HepG2 (cell line): ENCODE results near the gene DCAKD. TPM values are rescaled to one million over a fixed set of nuclear protein-coding genes. Genes with fewer than 3 reads are reported as not detected.

Source experiments
- CBX2 ChIP-seq, 2 experiments: fragments of 200-600 bp in 1 of 2; sonication (generic); formaldehyde crosslinking in 1 of 2; IDR thresholded peaks; 2 replicates each; pipeline versions ENCODE4 v1.7.0 to v1.8.1; 2018 to 2022; ENCODE audit warnings: low read depth in 2 of 2, low read length in 1 of 2, mild to moderate bottlenecking in 1 of 2, missing genetic modification reagents in 1 of 2
- DR1 ChIP-seq: sonication (generic); formaldehyde crosslinking; IDR thresholded peaks from 2 replicates; pipeline ENCODE4 v1.8.0; 2021; ENCODE audit warnings: mild to moderate bottlenecking, missing genetic modification reagents, inconsistent platforms
- EHMT2 ChIP-seq: fragments of 200-600 bp; sonication (generic); IDR thresholded peaks from 2 replicates; pipeline ENCODE4 v1.7.0; 2017; ENCODE audit warnings: antibody characterized with exemption, low read depth, low read length, borderline replicate concordance
- HNRNPUL1 ChIP-seq: fragments of 200-400 bp; formaldehyde crosslinking; IDR thresholded peaks from 2 replicates; pipeline ENCODE4 v1.6.1; 2017; ENCODE audit warnings: low read depth, mild to moderate bottlenecking, low read length, moderate library complexity
- KDM4B ChIP-seq: sonication (generic); formaldehyde crosslinking; IDR thresholded peaks from 2 replicates; pipeline ENCODE4 v1.4.0; 2020; ENCODE audit warnings: missing genetic modification reagents
- KLF6 ChIP-seq: IDR thresholded peaks from 2 replicates; pipeline ENCODE4 v1.8.0; 2016; ENCODE audit warnings: missing biosample characterization, missing genetic modification reagents
- MTA3 ChIP-seq: sonication (generic); formaldehyde crosslinking; IDR thresholded peaks from 2 replicates; pipeline ENCODE4 v1.4.0; 2020; ENCODE audit warnings: missing genetic modification reagents
- POLR2AphosphoS5 ChIP-seq: IDR thresholded peaks from 2 replicates; pipeline ENCODE4 v1.6.1; 2012; ENCODE audit warnings: low read depth, low read length
- SMAD3 ChIP-seq: sonication (generic); formaldehyde crosslinking; IDR thresholded peaks from 2 replicates; pipeline ENCODE4 v1.4.0; 2020; ENCODE audit warnings: missing genetic modification reagents
- SP4 ChIP-seq: sonication (generic); formaldehyde crosslinking; IDR thresholded peaks from 2 replicates; pipeline ENCODE4 v1.8.1; 2023; ENCODE audit warnings: mild to moderate bottlenecking, missing genetic modification reagents
- TMF1 ChIP-seq: sonication (generic); formaldehyde crosslinking; IDR thresholded peaks from 2 replicates; pipeline ENCODE4 v1.8.1; 2022; ENCODE audit warnings: low read depth, missing genetic modification reagents
- ZFP36L2 ChIP-seq: sonication (generic); formaldehyde crosslinking; IDR thresholded peaks from 2 replicates; pipeline ENCODE4 v1.4.0; 2020; ENCODE audit warnings: missing genetic modification reagents
- ZMAT3 ChIP-seq: sonication (generic); formaldehyde crosslinking; conservative IDR thresholded peaks from 2 replicates; pipeline ENCODE4 v1.7.0; 2021; ENCODE audit warnings: missing genetic modification reagents
- ZNF180 ChIP-seq: sonication (generic); formaldehyde crosslinking; IDR thresholded peaks from 2 replicates; pipeline ENCODE4 v1.4.0; 2020; ENCODE audit warnings: low read depth, missing genetic modification reagents, borderline replicate concordance
- ZNF253 ChIP-seq: sonication (generic); formaldehyde crosslinking; IDR thresholded peaks from 2 replicates; pipeline ENCODE4 v1.8.0; 2022; ENCODE audit warnings: mild to moderate bottlenecking, missing genetic modification reagents, borderline replicate concordance
- ZNF367 ChIP-seq: sonication (generic); formaldehyde crosslinking; IDR thresholded peaks from 2 replicates; pipeline ENCODE4 v1.4.0; 2020; ENCODE audit warnings: missing genetic modification reagents, borderline replicate concordance
- ZNF510 ChIP-seq: sonication (generic); formaldehyde crosslinking; IDR thresholded peaks from 2 replicates; pipeline ENCODE4 v1.4.0; 2020; ENCODE audit warnings: low read depth, mild to moderate bottlenecking, missing genetic modification reagents
- ZNF549 ChIP-seq: sonication (generic); formaldehyde crosslinking; IDR thresholded peaks from 2 replicates; pipeline ENCODE4 v1.5.0; 2020; ENCODE audit warnings: missing genetic modification reagents
- ZNF572 ChIP-seq: sonication (generic); formaldehyde crosslinking; IDR thresholded peaks from 2 replicates; pipeline ENCODE4 v1.5.1; 2020; ENCODE audit warnings: mild to moderate bottlenecking, missing genetic modification reagents
- ZNF660 ChIP-seq: sonication (generic); formaldehyde crosslinking; IDR thresholded peaks from 2 replicates; pipeline ENCODE4 v1.5.1; 2020; ENCODE audit warnings: mild to moderate bottlenecking, low read depth, missing genetic modification reagents, borderline replicate concordance
- polyA plus RNA-seq, 8 experiments: library from polyadenylated mRNA; depleted of rRNA in 3 of 8; stranded (reverse) in 7 of 8; unstranded in 1 of 8; fragments of >200 nt; fragmentation: Illumina TruSeq in 4 of 8; extraction: Trizol in 4 of 8; gene quantifications; 2 replicates each; pipeline versions ENCODE4 v1.2.1 to v1.2.3, GENCODE V29; 2011 to 2016; ENCODE audit warnings: low read depth in 4 of 8, missing spikeins in 1 of 8, mixed read lengths in 1 of 8; ENCODE audit not compliant: insufficient read depth in 1 of 8
- total RNA-seq, 5 experiments: library from RNA; depleted of rRNA; stranded (reverse); fragments of >200 nt; fragmentation: Illumina TruSeq; extraction: Trizol; gene quantifications; 2 replicates each; pipeline ENCODE4 v1.2.3, GENCODE V29; 2016; ENCODE audit warnings: low read depth in 1 of 5
- TF ChIP-seq, protein P1 (sequence below): sonication (generic); formaldehyde crosslinking; IDR thresholded peaks from 2 replicates; pipeline ENCODE4 v1.4.0; 2020; ENCODE audit warnings: mild to moderate bottlenecking, missing genetic modification reagents, borderline replicate concordance
- TF ChIP-seq, protein P2 (sequence below): IDR thresholded peaks from 2 replicates; pipeline ENCODE4 v1.6.1; 2016; ENCODE audit warnings: low read depth
- TF ChIP-seq, protein P3 (sequence below): sonication (generic); formaldehyde crosslinking; IDR thresholded peaks from 2 replicates; pipeline ENCODE4 v1.5.0; 2020; ENCODE audit warnings: mild to moderate bottlenecking, missing genetic modification reagents, borderline replicate concordance
- TF ChIP-seq, protein P4 (sequence below): sonication (generic); formaldehyde crosslinking; IDR thresholded peaks from 2 replicates; pipeline ENCODE4 v1.5.1; 2020; ENCODE audit warnings: missing genetic modification reagents, mild to moderate bottlenecking, borderline replicate concordance
- TF ChIP-seq, protein P5 (sequence below): sonication (generic); formaldehyde crosslinking; IDR thresholded peaks from 2 replicates; pipeline ENCODE4 v1.4.0; 2020; ENCODE audit warnings: missing genetic modification reagents

Gene DCAKD
- total and polyA plus RNA-seq, 2 of the 13 experiments (the other 11 are each of a cell fraction or from before 2014, with no cell fraction given), result 25.9 to 29.2 TPM

DNA sequence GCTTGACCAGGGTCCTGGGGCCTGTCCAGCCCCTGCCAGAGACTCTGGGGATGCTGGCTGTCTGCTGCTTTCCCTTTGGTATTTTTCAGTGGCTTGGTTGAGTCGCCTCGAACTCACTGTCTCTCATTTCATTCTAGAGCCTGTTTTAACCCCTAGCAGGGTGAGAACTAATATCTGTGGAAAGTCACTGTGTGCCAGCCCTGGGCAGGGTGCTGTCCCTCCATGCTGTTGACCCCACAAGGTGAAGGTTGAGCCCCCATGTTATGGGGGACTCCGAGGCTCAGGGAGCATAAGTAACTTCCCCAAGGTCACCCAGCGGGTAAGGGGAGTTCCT is 33.0 kb downstream of the DCAKD start (continued):
- TF ChIP-seq, protein P1, sequence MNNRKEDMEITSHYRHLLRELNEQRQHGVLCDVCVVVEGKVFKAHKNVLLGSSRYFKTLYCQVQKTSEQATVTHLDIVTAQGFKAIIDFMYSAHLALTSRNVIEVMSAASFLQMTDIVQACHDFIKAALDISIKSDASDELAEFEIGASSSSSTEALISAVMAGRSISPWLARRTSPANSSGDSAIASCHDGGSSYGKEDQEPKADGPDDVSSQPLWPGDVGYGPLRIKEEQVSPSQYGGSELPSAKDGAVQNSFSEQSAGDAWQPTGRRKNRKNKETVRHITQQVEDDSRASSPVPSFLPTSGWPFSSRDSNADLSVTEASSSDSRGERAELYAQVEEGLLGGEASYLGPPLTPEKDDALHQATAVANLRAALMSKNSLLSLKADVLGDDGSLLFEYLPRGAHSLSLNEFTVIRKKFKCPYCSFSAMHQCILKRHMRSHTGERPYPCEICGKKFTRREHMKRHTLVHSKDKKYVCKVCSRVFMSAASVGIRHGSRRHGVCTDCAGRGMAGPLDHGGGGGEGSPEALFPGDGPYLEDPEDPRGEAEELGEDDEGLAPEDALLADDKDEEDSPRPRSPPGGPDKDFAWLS, result 0 out of 2 replicates have a peak, but pooled peaks have one; percentile 71
- TF ChIP-seq, protein P2, sequence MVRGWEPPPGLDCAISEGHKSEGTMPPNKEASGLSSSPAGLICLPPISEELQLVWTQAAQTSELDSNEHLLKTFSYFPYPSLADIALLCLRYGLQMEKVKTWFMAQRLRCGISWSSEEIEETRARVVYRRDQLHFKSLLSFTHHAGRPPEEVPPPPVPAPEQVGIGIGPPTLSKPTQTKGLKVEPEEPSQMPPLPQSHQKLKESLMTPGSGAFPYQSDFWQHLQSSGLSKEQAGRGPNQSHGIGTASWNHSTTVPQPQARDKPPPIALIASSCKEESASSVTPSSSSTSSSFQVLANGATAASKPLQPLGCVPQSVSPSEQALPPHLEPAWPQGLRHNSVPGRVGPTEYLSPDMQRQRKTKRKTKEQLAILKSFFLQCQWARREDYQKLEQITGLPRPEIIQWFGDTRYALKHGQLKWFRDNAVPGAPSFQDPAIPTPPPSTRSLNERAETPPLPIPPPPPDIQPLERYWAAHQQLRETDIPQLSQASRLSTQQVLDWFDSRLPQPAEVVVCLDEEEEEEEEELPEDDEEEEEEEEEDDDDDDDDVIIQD, result no peak
- TF ChIP-seq ZNF180 (CRISPR knock-in tag) (no peak), ZNF660 (CRISPR knock-in tag) (no peak), POLR2AphosphoS5 (no peak), KLF6 (no peak), EHMT2 (no peak), SMAD3 (CRISPR knock-in tag) (no peak), DR1 (CRISPR knock-in tag) (no peak), KDM4B (CRISPR knock-in tag) (no peak), ZNF510 (CRISPR knock-in tag) (no peak), HNRNPUL1 (no peak), SP4 (CRISPR knock-in tag) (no peak), ZNF549 (CRISPR knock-in tag) (no peak), ZNF367 (no peak), ZNF253 (CRISPR knock-in tag) (0 out of 2 replicates have a peak, but pooled peaks have one; percentile 47), TMF1 (CRISPR knock-in tag) (no peak), CBX2 (IDR thresholded peaks at IDR 0.05; ENCODE audit: low read depth, low read length) (no peak), CBX2 (CRISPR knock-in tag; IDR thresholded peaks at IDR 0.05; ENCODE audit: low read depth) (no peak), ZNF572 (CRISPR knock-in tag) (0 out of 2 replicates have a peak, but pooled peaks have one; percentile 66), ZMAT3 (CRISPR knock-in tag) (no peak), MTA3 (no peak), ZFP36L2 (CRISPR knock-in tag) (no peak)
- TF ChIP-seq, protein P3, sequence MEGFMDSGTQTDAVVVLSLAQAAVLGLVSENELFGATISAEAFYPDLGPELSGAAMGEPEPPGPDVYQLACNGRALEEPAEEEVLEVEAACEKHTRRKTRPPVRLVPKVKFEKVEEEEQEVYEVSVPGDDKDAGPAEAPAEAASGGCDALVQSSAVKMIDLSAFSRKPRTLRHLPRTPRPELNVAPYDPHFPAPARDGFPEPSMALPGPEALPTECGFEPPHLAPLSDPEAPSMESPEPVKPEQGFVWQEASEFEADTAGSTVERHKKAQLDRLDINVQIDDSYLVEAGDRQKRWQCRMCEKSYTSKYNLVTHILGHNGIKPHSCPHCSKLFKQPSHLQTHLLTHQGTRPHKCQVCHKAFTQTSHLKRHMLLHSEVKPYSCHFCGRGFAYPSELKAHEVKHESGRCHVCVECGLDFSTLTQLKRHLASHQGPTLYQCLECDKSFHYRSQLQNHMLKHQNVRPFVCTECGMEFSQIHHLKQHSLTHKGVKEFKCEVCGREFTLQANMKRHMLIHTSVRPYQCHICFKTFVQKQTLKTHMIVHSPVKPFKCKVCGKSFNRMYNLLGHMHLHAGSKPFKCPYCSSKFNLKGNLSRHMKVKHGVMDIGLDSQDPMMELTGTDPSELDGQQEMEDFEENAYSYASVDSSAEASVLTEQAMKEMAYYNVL (CRISPR knock-in tag), result no peak
- TF ChIP-seq, protein P4, sequence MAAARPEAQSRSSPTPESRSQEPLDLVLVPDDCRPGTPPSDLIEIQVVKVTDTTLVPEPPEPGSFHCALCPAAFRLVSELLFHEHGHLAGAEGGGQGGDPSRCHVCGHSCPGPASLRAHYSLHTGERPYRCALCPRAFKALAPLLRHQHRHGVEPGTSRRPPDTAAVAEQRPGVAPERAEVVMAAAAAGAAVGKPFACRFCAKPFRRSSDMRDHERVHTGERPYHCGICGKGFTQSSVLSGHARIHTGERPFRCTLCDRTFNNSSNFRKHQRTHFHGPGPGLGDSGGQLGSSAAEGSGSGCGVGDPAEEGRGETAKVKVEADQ (CRISPR knock-in tag), result no peak
- TF ChIP-seq, protein P5, sequence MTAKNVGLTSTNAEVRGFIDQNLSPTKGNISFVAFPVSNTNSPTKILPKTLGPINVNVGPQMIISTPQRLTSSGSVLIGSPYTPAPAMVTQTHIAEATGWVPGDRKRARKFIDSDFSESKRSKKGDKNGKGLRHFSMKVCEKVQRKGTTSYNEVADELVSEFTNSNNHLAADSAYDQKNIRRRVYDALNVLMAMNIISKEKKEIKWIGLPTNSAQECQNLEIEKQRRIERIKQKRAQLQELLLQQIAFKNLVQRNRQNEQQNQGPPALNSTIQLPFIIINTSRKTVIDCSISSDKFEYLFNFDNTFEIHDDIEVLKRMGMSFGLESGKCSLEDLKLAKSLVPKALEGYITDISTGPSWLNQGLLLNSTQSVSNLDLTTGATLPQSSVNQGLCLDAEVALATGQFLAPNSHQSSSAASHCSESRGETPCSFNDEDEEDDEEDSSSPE, result no peak
